ENCODE results near the gene ACKR1. TPM values are rescaled to one million over a fixed set of nuclear protein-coding genes. Genes with fewer than 3 reads are reported as not detected.
A peak's percentile ranks its signal among the peaks of the same experiment; 100 is the strongest.

ACKR1 gene
- total RNA-seq, 1 donor from 2014 or later, result not detected

DNA sequence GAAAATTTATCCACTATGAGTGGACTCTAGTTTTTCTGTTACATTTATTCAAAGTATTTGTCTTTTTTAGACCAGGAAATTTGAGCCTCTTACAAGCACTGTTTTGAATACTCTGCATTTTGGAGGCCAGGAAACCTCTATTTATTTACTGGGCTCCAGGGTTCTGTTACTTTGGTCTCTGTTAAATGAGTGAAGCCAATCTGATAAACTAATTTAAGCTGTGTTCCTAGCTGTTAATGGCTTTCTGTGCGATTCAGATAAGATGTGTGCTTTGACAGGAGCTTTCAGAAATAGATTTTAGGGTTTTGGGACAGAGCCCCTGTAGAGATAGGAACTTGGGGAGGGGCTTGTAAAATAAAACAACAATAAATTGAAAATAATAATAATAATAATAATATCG lies 23.9 kb downstream of the ACKR1 start:
- no peaks in the 10 kb centered on the region for H3K9me3 ChIP-seq (ENCODE audit: low read depth)
- H3K36me3 ChIP-seq, result no peaks in the 10 kb centered on the region
- Mint-ChIP-seq H3K4me1 (peaks cover 5% of the 10 kb centered on the region), H3K27me3 (ENCODE audit: insufficient read depth, low read depth) (no peaks in the 10 kb centered on the region), H3K27ac (no peak overlapping the region), H3K36me3 (no peaks in the 10 kb centered on the region), H3K9me3 (no peaks in the 10 kb centered on the region), H3K4me3 (no peak overlapping the region)
- H4K20me1 ChIP-seq (ENCODE audit: low read depth), result no peaks in the 10 kb centered on the region
- H3K27ac ChIP-seq, result no peak overlapping the region
- H2AFZ ChIP-seq (replicated peaks), result no peak overlapping the region
- H3K27me3 ChIP-seq, result peaks cover 3% of the 10 kb centered on the region
- DNase-seq (ENCODE audit: low spot score), result no peak
- H3K4me1 ChIP-seq, result peaks cover 6% of the 10 kb centered on the region
- H3F3A ChIP-seq (ENCODE audit: low read depth), result no peaks in the 10 kb centered on the region
- no peaks in the 10 kb centered on the region for H3K79me2 ChIP-seq (ENCODE audit: low read depth)
- H3K9ac ChIP-seq, result no peak overlapping the region
- H3K4me2 ChIP-seq, result no peak overlapping the region
- TF ChIP-seq EZH2 (IDR thresholded peaks at IDR 0.05) (no peak), EZH2phosphoT487 (IDR thresholded peaks at IDR 0.05) (no peak)
- TF ChIP-seq, protein P1, sequence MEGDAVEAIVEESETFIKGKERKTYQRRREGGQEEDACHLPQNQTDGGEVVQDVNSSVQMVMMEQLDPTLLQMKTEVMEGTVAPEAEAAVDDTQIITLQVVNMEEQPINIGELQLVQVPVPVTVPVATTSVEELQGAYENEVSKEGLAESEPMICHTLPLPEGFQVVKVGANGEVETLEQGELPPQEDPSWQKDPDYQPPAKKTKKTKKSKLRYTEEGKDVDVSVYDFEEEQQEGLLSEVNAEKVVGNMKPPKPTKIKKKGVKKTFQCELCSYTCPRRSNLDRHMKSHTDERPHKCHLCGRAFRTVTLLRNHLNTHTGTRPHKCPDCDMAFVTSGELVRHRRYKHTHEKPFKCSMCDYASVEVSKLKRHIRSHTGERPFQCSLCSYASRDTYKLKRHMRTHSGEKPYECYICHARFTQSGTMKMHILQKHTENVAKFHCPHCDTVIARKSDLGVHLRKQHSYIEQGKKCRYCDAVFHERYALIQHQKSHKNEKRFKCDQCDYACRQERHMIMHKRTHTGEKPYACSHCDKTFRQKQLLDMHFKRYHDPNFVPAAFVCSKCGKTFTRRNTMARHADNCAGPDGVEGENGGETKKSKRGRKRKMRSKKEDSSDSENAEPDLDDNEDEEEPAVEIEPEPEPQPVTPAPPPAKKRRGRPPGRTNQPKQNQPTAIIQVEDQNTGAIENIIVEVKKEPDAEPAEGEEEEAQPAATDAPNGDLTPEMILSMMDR (IDR thresholded peaks at IDR 0.05), result no peak
- H3K4me3 ChIP-seq, result no peak overlapping the region

DNA sequence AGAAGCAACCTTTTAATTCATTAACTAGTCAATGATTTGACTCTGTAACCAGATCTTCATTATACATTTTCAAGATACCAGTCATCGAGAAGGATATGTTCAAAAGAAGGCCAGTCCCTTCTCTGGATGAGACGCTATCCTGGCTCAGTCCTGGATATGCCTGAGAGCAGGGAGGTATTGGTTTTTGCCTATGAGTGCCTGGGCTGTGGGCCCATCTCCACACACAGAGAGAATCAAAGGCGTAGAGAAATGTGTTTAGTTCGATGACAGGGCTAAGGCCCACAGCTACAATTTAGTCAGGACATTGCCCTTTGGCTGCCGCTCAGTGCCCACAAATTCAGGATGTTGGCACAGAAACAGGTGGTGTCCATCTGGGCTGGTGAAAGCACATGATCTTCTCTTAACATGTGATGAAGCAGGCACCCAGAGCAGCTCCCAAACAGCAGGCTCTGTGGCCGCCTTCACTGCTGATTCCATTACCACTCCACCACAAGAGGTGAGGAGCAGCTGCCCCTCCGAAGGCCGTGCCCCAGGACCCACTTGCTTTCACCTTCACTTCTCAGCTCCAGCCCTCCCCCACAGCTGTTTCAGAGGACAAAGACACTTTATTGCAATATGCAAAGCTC lies 24.7 kb downstream of the ACKR1 start:
- no peak overlapping the region for H3K4me3 ChIP-seq
- no peak overlapping the region for H3K27ac Mint-ChIP-seq

GRCh38 chr1:159229896-159230295 lies 25.2 kb downstream of the ACKR1 start:
- no peak overlapping the region for H3K9ac ChIP-seq
- H3K9me3 Mint-ChIP-seq, result no peaks in the 10 kb centered on the region
- H3K27me3 ChIP-seq, result peaks cover 3% of the 10 kb centered on the region
- H3K4me3 ChIP-seq, result no peak overlapping the region
- no peak for DNase-seq (ENCODE audit: low spot score)
- H3K9me3 ChIP-seq (ENCODE audit: low read depth), result no peaks in the 10 kb centered on the region
- no peaks in the 10 kb centered on the region for H3K27me3 Mint-ChIP-seq (ENCODE audit: insufficient read depth, low read depth)
- no peaks in the 10 kb centered on the region for H3K36me3 Mint-ChIP-seq
- H3K36me3 ChIP-seq, result no peaks in the 10 kb centered on the region
- H3K79me2 ChIP-seq (ENCODE audit: low read depth), result no peaks in the 10 kb centered on the region
- no peak overlapping the region for H3K4me2 ChIP-seq
- H3K27ac ChIP-seq, result no peak overlapping the region
- H3K27ac Mint-ChIP-seq, result no peak overlapping the region
- TF ChIP-seq, protein P1 (IDR thresholded peaks at IDR 0.05), result no peak
- TF ChIP-seq EZH2 (IDR thresholded peaks at IDR 0.05) (no peak), EZH2phosphoT487 (IDR thresholded peaks at IDR 0.05) (no peak)
- no peak overlapping the region for H3K4me3 Mint-ChIP-seq
- H2AFZ ChIP-seq (replicated peaks), result peak overlapping the region; percentile 17
- peaks cover 6% of the 10 kb centered on the region for H3K4me1 ChIP-seq
- H4K20me1 ChIP-seq (ENCODE audit: low read depth), result no peaks in the 10 kb centered on the region
- H3F3A ChIP-seq (ENCODE audit: low read depth), result no peaks in the 10 kb centered on the region
- H3K4me1 Mint-ChIP-seq, result peaks cover 5% of the 10 kb centered on the region

More for the DNA sequence above, 24.7 kb downstream of the ACKR1 start:
- Histone ChIP-seq H3K4me2 (no peak overlapping the region), H3K9me3 (ENCODE audit: low read depth) (no peaks in the 10 kb centered on the region), H3K27ac (no peak overlapping the region), H3K27me3 (peaks cover 3% of the 10 kb centered on the region), H4K20me1 (ENCODE audit: low read depth) (no peaks in the 10 kb centered on the region), H2AFZ (replicated peaks) (peak overlapping the region; percentile 17), H3K36me3 (no peaks in the 10 kb centered on the region), H3F3A (ENCODE audit: low read depth) (no peaks in the 10 kb centered on the region), H3K4me1 (peaks cover 6% of the 10 kb centered on the region), H3K79me2 (ENCODE audit: low read depth) (no peaks in the 10 kb centered on the region), H3K9ac (no peak overlapping the region)
- TF ChIP-seq, protein P1 (IDR thresholded peaks at IDR 0.05), result no peak
- TF ChIP-seq EZH2phosphoT487 (IDR thresholded peaks at IDR 0.05), result no peak
- no peak for TF ChIP-seq EZH2 (IDR thresholded peaks at IDR 0.05)
- peaks cover 5% of the 10 kb centered on the region for H3K4me1 Mint-ChIP-seq
- H3K27me3 Mint-ChIP-seq (ENCODE audit: insufficient read depth, low read depth), result no peaks in the 10 kb centered on the region
- no peak for DNase-seq (ENCODE audit: low spot score)
- H3K4me3 Mint-ChIP-seq, result no peak overlapping the region
- no peaks in the 10 kb centered on the region for H3K9me3 Mint-ChIP-seq
- no peaks in the 10 kb centered on the region for H3K36me3 Mint-ChIP-seq

All from neural progenitor cell (in vitro differentiated cells).